ENCODE data around the gene OR6B2. TPM values are rescaled to one million over a fixed set of nuclear protein-coding genes. Genes with fewer than 3 reads are reported as not detected.
A peak's percentile ranks its signal among the peaks of the same experiment; 100 is the strongest.

Gene OR6B2
- total and polyA plus RNA-seq, 2 experiments from 2014 or later, result not detected

DNA sequence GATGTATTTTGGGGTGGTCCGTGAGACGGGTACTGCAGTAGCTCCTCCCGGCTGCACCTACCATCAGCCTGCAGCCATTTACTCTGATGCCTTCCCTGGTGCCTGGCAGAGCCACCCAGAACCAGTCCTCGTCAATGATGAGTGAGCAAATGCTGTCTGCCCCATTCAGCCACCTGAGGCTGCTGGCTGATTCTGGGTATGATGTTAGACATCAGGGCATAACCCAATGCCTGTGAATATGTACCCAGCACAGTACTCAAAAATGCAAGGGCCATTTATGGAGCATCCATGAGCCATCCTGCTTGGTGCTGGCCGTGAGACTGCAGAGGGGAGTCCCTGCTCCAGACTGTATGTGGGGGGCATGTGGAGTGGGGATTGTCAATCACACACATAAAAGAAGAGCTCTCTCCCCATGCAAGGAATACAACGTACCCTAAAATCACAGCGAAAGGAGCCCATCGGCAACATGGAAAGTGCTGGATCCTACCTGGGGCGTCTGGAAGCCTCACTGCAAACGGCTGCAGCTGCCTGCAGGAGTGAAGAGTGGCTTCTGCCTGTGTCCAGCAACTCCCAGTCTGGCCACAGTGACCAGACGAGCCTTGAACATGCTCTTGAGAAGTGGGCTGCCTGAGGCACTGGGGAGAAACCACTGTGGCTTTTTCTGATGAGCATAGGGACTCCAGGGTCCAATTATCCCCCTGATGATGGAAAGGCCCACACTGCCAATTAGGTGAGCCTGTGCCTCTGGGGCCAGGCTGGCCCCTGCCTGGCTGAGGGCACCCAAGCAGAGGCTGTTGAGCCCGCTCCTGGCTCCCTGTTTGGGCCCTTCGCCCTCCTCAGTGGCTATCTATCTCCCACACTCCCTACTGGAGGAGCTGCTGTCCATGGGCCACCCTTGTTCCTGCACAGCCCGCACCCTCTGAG lies 2.4 kb upstream of the OR6B2 start:
- no peaks in the 10 kb centered on the region for H3K9me2 ChIP-seq (replicated peaks; ENCODE audit: insufficient read depth)
- H2AFZ ChIP-seq, result no peak overlapping the region
- no peak overlapping the region for H3K4me2 ChIP-seq
- no peaks in the 10 kb centered on the region for H3K9me3 ChIP-seq (ENCODE audit: low read depth)
- no peaks in the 10 kb centered on the region for H3K4me1 ChIP-seq (ENCODE audit: insufficient read depth)
- no peaks in the 10 kb centered on the region for H3K36me3 ChIP-seq (replicated peaks; ENCODE audit: insufficient read depth, low read depth)
- no peaks in the 10 kb centered on the region for H3K79me2 ChIP-seq
- no peak overlapping the region for H3K27ac ChIP-seq
- 73% methylated on average over 14 of the region's 14 CpGs for WGBS (ENCODE audit: low lambda C conversion rate, missing lambda C conversion rate)
- H3K27me3 ChIP-seq, result peaks cover 53% of the 10 kb centered on the region
- no peak for DNase-seq (ENCODE audit: low spot score)
- H3K4me3 ChIP-seq, result no peak overlapping the region
- TF ChIP-seq EZH2 (IDR thresholded peaks at IDR 0.05; ENCODE audit: borderline replicate concordance), result no peak
- TF ChIP-seq CTCF (IDR thresholded peaks at IDR 0.05; ENCODE audit: poor library complexity), result no peak
- no peak for TF ChIP-seq EZH2phosphoT487 (IDR thresholded peaks at IDR 0.05; ENCODE audit: low read depth, severe bottlenecking, unreplicated experiment)
- no peaks in the 10 kb centered on the region for H4K20me1 ChIP-seq (ENCODE audit: insufficient read depth, poor library complexity, severe bottlenecking)

DNA sequence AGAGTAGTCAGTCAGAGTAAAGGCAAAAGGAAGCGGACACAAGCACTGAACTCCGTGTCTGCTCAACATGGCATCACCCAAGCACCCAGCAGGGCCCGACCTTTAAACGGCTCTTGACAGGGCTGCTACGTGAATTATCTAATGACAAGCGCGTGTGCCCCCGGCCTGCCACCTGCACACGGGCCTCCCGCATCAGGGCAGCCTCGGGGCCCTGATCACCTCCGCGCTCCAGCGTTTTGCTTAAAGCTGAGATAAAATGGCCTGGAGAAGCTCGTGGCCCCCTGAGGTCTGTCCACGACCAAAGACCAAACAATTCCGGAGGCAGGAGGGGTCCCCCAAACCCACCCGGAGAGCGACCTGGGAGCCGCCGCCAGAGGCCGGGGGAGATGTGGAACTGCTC lies 5.5 kb downstream of the OR6B2 start:
- H3K9me3 ChIP-seq (ENCODE audit: low read depth), result no peaks in the 10 kb centered on the region
- H3K27me3 ChIP-seq, result no peaks in the 10 kb centered on the region
- H3K36me3 ChIP-seq (replicated peaks; ENCODE audit: insufficient read depth, low read depth), result no peaks in the 10 kb centered on the region
- peak overlapping the region; percentile 90 for H3K4me2 ChIP-seq
- TF ChIP-seq EZH2 (IDR thresholded peaks at IDR 0.05; ENCODE audit: borderline replicate concordance), result no peak
- TF ChIP-seq EZH2phosphoT487 (IDR thresholded peaks at IDR 0.05; ENCODE audit: low read depth, severe bottlenecking, unreplicated experiment), result no peak
- TF ChIP-seq CTCF (IDR thresholded peaks at IDR 0.05; ENCODE audit: poor library complexity), result no peak
- peaks cover 42% of the 10 kb centered on the region for H3K79me2 ChIP-seq
- H3K4me3 ChIP-seq, result peak overlapping the region; percentile 90
- under 1% methylated on average over 19 of the region's 22 CpGs for WGBS (ENCODE audit: low lambda C conversion rate, missing lambda C conversion rate)
- peak overlapping the region; percentile 76 for H2AFZ ChIP-seq
- peak overlapping the region; percentile 97 for H3K27ac ChIP-seq
- H4K20me1 ChIP-seq (ENCODE audit: insufficient read depth, poor library complexity, severe bottlenecking), result peaks cover 24% of the 10 kb centered on the region
- H3K9me2 ChIP-seq (replicated peaks; ENCODE audit: insufficient read depth), result no peaks in the 10 kb centered on the region
- peaks cover 13% of the 10 kb centered on the region for H3K4me1 ChIP-seq (ENCODE audit: insufficient read depth)
- peak; percentile 50 for DNase-seq (ENCODE audit: low spot score)

DNA sequence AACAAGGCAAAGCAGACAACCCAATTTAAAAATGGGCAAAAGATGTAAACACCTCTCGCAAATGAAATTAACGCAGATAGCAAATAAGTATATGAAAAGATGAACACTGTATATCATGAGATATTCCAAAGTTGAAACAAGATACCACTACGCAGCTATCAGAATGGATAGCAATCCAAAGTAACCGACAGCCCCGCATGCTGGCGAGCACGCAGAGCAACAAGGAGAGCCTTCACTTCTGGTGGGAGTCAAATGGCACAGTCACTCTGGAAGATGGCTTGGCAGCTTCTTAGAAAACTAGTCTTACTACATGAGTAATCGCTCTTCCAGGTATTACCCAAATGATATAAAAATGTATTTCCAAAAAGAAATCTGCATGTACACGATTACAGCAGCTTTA lies 6.4 kb downstream of the OR6B2 start:
- peaks cover 42% of the 10 kb centered on the region for H3K79me2 ChIP-seq
- H3K4me2 ChIP-seq, result peak overlapping the region; percentile 90
- DNase-seq (ENCODE audit: low spot score), result no peak
- TF ChIP-seq EZH2phosphoT487 (IDR thresholded peaks at IDR 0.05; ENCODE audit: low read depth, severe bottlenecking, unreplicated experiment) (no peak), CTCF (IDR thresholded peaks at IDR 0.05; ENCODE audit: poor library complexity) (no peak), EZH2 (IDR thresholded peaks at IDR 0.05; ENCODE audit: borderline replicate concordance) (no peak)
- H3K4me3 ChIP-seq, result no peak overlapping the region
- peaks cover 24% of the 10 kb centered on the region for H4K20me1 ChIP-seq (ENCODE audit: insufficient read depth, poor library complexity, severe bottlenecking)
- no peak overlapping the region for H3K27ac ChIP-seq
- no peaks in the 10 kb centered on the region for H3K9me2 ChIP-seq (replicated peaks; ENCODE audit: insufficient read depth)
- H3K9me3 ChIP-seq (ENCODE audit: low read depth), result no peaks in the 10 kb centered on the region
- H3K27me3 ChIP-seq, result no peaks in the 10 kb centered on the region
- peaks cover 13% of the 10 kb centered on the region for H3K4me1 ChIP-seq (ENCODE audit: insufficient read depth)
- H2AFZ ChIP-seq, result no peak overlapping the region
- no peaks in the 10 kb centered on the region for H3K36me3 ChIP-seq (replicated peaks; ENCODE audit: insufficient read depth, low read depth)
- 81% methylated on average over 9 of the region's 9 CpGs for WGBS (ENCODE audit: low lambda C conversion rate, missing lambda C conversion rate)
